Liver (tissue), 9 donors: Measurements from ENCODE around the gene PNMA1. TPM values are rescaled to one million over a fixed set of nuclear protein-coding genes. Genes with fewer than 3 reads are reported as not detected.

Source experiments
- DNase-seq: peaks from one replicate; pipeline ENCODE4 v3.0.0-alpha.2; 2017; ENCODE audit warnings: low spot score
- H3K27ac ChIP-seq, 2 donors: one replicate each; pipeline ENCODE4 v1.7.0; 2013; ENCODE audit warnings: inconsistent platforms in 2 of 2, low read length in 2 of 2, control low read depth in 1 of 2, low read depth in 1 of 2, mild to moderate bottlenecking in 1 of 2
- H3K27me3 ChIP-seq, 4 donors: one replicate each; pipeline versions ENCODE4 v1.6.1 to v1.7.0; 2013; ENCODE audit warnings: low read length in 3 of 4, inconsistent platforms in 1 of 4, mild to moderate bottlenecking in 1 of 4, moderate library complexity in 1 of 4; ENCODE audit not compliant: control insufficient read depth in 4 of 4, insufficient read depth in 4 of 4
- H3K36me3 ChIP-seq, 4 donors: one replicate each; pipeline versions ENCODE4 v1.6.1 to v1.7.0; 2013; ENCODE audit warnings: low read length in 3 of 4, mild to moderate bottlenecking in 3 of 4, low read depth in 1 of 4, moderate library complexity in 1 of 4; ENCODE audit not compliant: control insufficient read depth in 4 of 4, insufficient read depth in 3 of 4
- H3K4me1 ChIP-seq, 4 donors: one replicate each; pipeline versions ENCODE4 v1.6.1 to v1.7.0; 2013; ENCODE audit warnings: low read length in 3 of 4, mild to moderate bottlenecking in 3 of 4, moderate library complexity in 1 of 4; ENCODE audit not compliant: control insufficient read depth in 4 of 4, insufficient read depth in 4 of 4
- H3K4me3 ChIP-seq, 3 donors: one replicate each; pipeline versions ENCODE4 v1.6.1 to v1.7.0; 2013; ENCODE audit warnings: low read length in 3 of 3, control low read depth in 1 of 3, low read depth in 1 of 3, mild to moderate bottlenecking in 1 of 3
- H3K9ac ChIP-seq, 2 donors: one replicate each; pipeline ENCODE4 v1.7.0; 2013; ENCODE audit warnings: low read length in 2 of 2, mild to moderate bottlenecking in 2 of 2, moderate library complexity in 2 of 2, control low read depth in 1 of 2, low read depth in 1 of 2
- H3K9me3 ChIP-seq, 4 donors: one replicate each; pipeline versions ENCODE4 v1.6.1 to v1.7.0; 2013; ENCODE audit warnings: low read length in 3 of 4; ENCODE audit not compliant: control insufficient read depth in 4 of 4
- ATF3 ChIP-seq: IDR thresholded peaks from 2 replicates; pipeline ENCODE4 v1.6.1; 2016; ENCODE audit warnings: antibody characterized with exemption
- EGR1 ChIP-seq, 2 donors: IDR thresholded peaks; 2 replicates each; pipeline ENCODE4 v1.6.1; 2016 to 2018; ENCODE audit warnings: antibody characterized with exemption in 2 of 2, low read depth in 2 of 2
- FOXA1 ChIP-seq: IDR thresholded peaks from 2 replicates; pipeline ENCODE4 v1.6.1; 2016; ENCODE audit warnings: antibody characterized with exemption
- FOXA2 ChIP-seq: IDR thresholded peaks from 2 replicates; pipeline ENCODE4 v1.6.1; 2016; ENCODE audit warnings: antibody characterized with exemption
- GABPA ChIP-seq, 2 donors: IDR thresholded peaks in 1 of 2; conservative IDR thresholded peaks in 1 of 2; 2 replicates each; pipeline ENCODE4 v1.6.1; 2016; ENCODE audit warnings: antibody characterized with exemption in 2 of 2, mild to moderate bottlenecking in 1 of 2, moderate library complexity in 1 of 2
- HNF4A ChIP-seq, 2 donors: conservative IDR thresholded peaks; 2 replicates each; pipeline ENCODE4 v1.6.1; 2016; ENCODE audit warnings: antibody characterized with exemption in 2 of 2, mild to moderate bottlenecking in 2 of 2
- HNF4G ChIP-seq: IDR thresholded peaks from 2 replicates; pipeline ENCODE4 v1.6.1; 2016; ENCODE audit warnings: antibody characterized with exemption
- JUND ChIP-seq, 2 donors: IDR thresholded peaks; 2 replicates each; pipeline ENCODE4 v1.6.1; 2016; ENCODE audit warnings: antibody characterized with exemption in 2 of 2
- NR2F2 ChIP-seq: IDR thresholded peaks from 2 replicates; pipeline ENCODE4 v1.6.1; 2016; ENCODE audit warnings: antibody characterized with exemption
- RAD21 ChIP-seq, 2 donors: IDR thresholded peaks; 2 replicates each; pipeline ENCODE4 v1.6.1; 2016; ENCODE audit warnings: antibody characterized with exemption in 2 of 2, mild to moderate bottlenecking in 2 of 2
- REST ChIP-seq: IDR thresholded peaks from 2 replicates; pipeline ENCODE4 v1.6.1; 2016; ENCODE audit warnings: antibody characterized with exemption, mild to moderate bottlenecking
- RXRA ChIP-seq, 2 donors: IDR thresholded peaks; 2 replicates each; pipeline ENCODE4 v1.6.1; 2017 to 2018; ENCODE audit warnings: antibody characterized with exemption in 2 of 2, mild to moderate bottlenecking in 1 of 2
- SP1 ChIP-seq: IDR thresholded peaks from 2 replicates; pipeline ENCODE4 v1.6.1; 2018; ENCODE audit warnings: antibody characterized with exemption, mild to moderate bottlenecking
- TAF1 ChIP-seq: conservative IDR thresholded peaks from 2 replicates; pipeline ENCODE4 v1.6.1; 2016; ENCODE audit warnings: antibody characterized with exemption, mild to moderate bottlenecking
- YY1 ChIP-seq: IDR thresholded peaks from 2 replicates; pipeline ENCODE4 v1.6.1; 2016; ENCODE audit warnings: antibody characterized with exemption, mild to moderate bottlenecking
- WGBS: extraction: QIAGEN DNeasy Blood & Tissue Kit; methylation state at CpG from one replicate; pipeline ENCODE4 v1.1.7; 2013; 5-methylcytosine and 5-hydroxymethylcytosine counted together
- polyA plus RNA-seq, 2 donors: library from polyadenylated mRNA; stranded (reverse) in 1 of 2; unstranded in 1 of 2; fragments of 200-250 nt in 1 of 2; fragments of >200 nt in 1 of 2; fragmentation: Nextera tagmentation in 1 of 2; extraction: Ambion mirVana in 1 of 2; gene quantifications; one replicate each; pipeline versions ENCODE4 v1.2.1 to v1.2.3, GENCODE V29; 2013 to 2015
- total RNA-seq, 2 donors: library from RNA; depleted of rRNA; stranded (reverse); fragments of >200 nt; gene quantifications; one replicate each; pipeline ENCODE4 v1.2.3, GENCODE V29; 2014
- TF ChIP-seq, protein P1 (sequence below): IDR thresholded peaks from 2 replicates; pipeline ENCODE4 v1.6.1; 2016; ENCODE audit warnings: antibody characterized with exemption
- TF ChIP-seq, protein P2 (sequence below): fragments of 150-350 bp; IDR thresholded peaks from 2 replicates; pipeline ENCODE4 v1.5.1; 2017; ENCODE audit warnings: improper control_type of control experiment, low read depth, low read length; ENCODE audit not compliant: missing input control
- TF ChIP-seq, protein P3 (sequence below): IDR thresholded peaks from 2 replicates; pipeline ENCODE4 v1.6.1; 2016; ENCODE audit warnings: antibody characterized with exemption
- donor health status: healthy.
- donor health status: healthy.
- donor health status: healthy.
- donor health status: healthy.
- donor health status: healthy.

PNMA1 gene
- total and polyA plus RNA-seq, 4 donors, result 2.3 to 10.4 (median 3.4) TPM

GRCh38 chr14:73686901-73687300 is 27.3 kb downstream of the PNMA1 start:
- H3K9me3 ChIP-seq, result no peaks in the 10 kb centered on the region
- H3K27ac ChIP-seq, result no peak overlapping the region
- DNase-seq, result no peak
- no peaks in the 10 kb centered on the region for H3K36me3 ChIP-seq
- H3K4me1 ChIP-seq, result no peaks in the 10 kb centered on the region
- H3K4me3 ChIP-seq, result no peak overlapping the region
- 96% methylated on average over 3 of the region's 3 CpGs for WGBS
- no peak overlapping the region for H3K9ac ChIP-seq
- H3K27me3 ChIP-seq, result no peaks in the 10 kb centered on the region
- TF ChIP-seq, protein P1, sequence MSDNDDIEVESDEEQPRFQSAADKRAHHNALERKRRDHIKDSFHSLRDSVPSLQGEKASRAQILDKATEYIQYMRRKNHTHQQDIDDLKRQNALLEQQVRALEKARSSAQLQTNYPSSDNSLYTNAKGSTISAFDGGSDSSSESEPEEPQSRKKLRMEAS, result no peak
- TF ChIP-seq, protein P2, sequence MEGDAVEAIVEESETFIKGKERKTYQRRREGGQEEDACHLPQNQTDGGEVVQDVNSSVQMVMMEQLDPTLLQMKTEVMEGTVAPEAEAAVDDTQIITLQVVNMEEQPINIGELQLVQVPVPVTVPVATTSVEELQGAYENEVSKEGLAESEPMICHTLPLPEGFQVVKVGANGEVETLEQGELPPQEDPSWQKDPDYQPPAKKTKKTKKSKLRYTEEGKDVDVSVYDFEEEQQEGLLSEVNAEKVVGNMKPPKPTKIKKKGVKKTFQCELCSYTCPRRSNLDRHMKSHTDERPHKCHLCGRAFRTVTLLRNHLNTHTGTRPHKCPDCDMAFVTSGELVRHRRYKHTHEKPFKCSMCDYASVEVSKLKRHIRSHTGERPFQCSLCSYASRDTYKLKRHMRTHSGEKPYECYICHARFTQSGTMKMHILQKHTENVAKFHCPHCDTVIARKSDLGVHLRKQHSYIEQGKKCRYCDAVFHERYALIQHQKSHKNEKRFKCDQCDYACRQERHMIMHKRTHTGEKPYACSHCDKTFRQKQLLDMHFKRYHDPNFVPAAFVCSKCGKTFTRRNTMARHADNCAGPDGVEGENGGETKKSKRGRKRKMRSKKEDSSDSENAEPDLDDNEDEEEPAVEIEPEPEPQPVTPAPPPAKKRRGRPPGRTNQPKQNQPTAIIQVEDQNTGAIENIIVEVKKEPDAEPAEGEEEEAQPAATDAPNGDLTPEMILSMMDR, result no peak
- TF ChIP-seq RAD21 (IDR thresholded peaks at IDR 0.05) (no peak), RXRA (IDR thresholded peaks at IDR 0.05) (no peak), NR2F2 (no peak), JUND (IDR thresholded peaks at IDR 0.05) (no peak), HNF4G (no peak), FOXA1 (no peak), EGR1 (IDR thresholded peaks at IDR 0.05; ENCODE audit: low read depth in 2 of 2) (no peak), GABPA (IDR thresholded peaks at IDR 0.05 in 1 of 2, conservative IDR thresholded peaks at IDR 0.05 in 1 of 2) (no peak), SP1 (no peak), FOXA2 (no peak), YY1 (no peak), REST (no peak), ATF3 (no peak), TAF1 (no peak), HNF4A (conservative IDR thresholded peaks at IDR 0.05) (no peak)
- TF ChIP-seq, protein P3, sequence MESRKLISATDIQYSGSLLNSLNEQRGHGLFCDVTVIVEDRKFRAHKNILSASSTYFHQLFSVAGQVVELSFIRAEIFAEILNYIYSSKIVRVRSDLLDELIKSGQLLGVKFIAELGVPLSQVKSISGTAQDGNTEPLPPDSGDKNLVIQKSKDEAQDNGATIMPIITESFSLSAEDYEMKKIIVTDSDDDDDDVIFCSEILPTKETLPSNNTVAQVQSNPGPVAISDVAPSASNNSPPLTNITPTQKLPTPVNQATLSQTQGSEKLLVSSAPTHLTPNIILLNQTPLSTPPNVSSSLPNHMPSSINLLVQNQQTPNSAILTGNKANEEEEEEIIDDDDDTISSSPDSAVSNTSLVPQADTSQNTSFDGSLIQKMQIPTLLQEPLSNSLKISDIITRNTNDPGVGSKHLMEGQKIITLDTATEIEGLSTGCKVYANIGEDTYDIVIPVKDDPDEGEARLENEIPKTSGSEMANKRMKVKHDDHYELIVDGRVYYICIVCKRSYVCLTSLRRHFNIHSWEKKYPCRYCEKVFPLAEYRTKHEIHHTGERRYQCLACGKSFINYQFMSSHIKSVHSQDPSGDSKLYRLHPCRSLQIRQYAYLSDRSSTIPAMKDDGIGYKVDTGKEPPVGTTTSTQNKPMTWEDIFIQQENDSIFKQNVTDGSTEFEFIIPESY, result no peak

GRCh38 chr14:73685328-73685727 is 28.9 kb downstream of the PNMA1 start:
- no peak for DNase-seq
- H3K4me3 ChIP-seq, result no peak overlapping the region
- no peaks in the 10 kb centered on the region for H3K4me1 ChIP-seq
- no peaks in the 10 kb centered on the region for H3K36me3 ChIP-seq
- H3K27me3 ChIP-seq, result no peaks in the 10 kb centered on the region
- no peaks in the 10 kb centered on the region for H3K9me3 ChIP-seq
- WGBS, result 87% methylated on average over 9 of the region's 9 CpGs
- H3K9ac ChIP-seq, result no peak overlapping the region
- no peak overlapping the region for H3K27ac ChIP-seq
- TF ChIP-seq RXRA (IDR thresholded peaks at IDR 0.05) (no peak), FOXA2 (no peak), JUND (IDR thresholded peaks at IDR 0.05) (no peak), SP1 (no peak), HNF4G (no peak), ATF3 (no peak), REST (no peak), NR2F2 (no peak), FOXA1 (no peak), GABPA (IDR thresholded peaks at IDR 0.05 in 1 of 2, conservative IDR thresholded peaks at IDR 0.05 in 1 of 2) (no peak), HNF4A (conservative IDR thresholded peaks at IDR 0.05) (no peak), TAF1 (no peak)
- TF ChIP-seq, protein P2, result no peak
